Testis (tissue), 3 donors: Measurements from ENCODE around the gene KIF17. TPM values are rescaled to one million over a fixed set of nuclear protein-coding genes. Genes with fewer than 3 reads are reported as not detected.

Experiments used
- DNase-seq: peaks from one replicate; pipeline ENCODE4 v3.0.0-alpha.2; 2019
- H3K27ac ChIP-seq, 2 donors: fragments of 200-600 bp; sonication (generic); one replicate each; pipeline ENCODE4 v1.5.1; 2019
- H3K27me3 ChIP-seq: fragments of 200-600 bp; sonication (generic); one replicate; pipeline ENCODE4 v1.5.1; 2019
- H3K36me3 ChIP-seq: fragments of 200-600 bp; sonication (generic); one replicate; pipeline ENCODE4 v1.5.1; 2017; ENCODE audit warnings: low read depth; ENCODE audit errors: missing control alignments
- H3K4me1 ChIP-seq: fragments of 200-600 bp; sonication (generic); one replicate; pipeline ENCODE4 v1.5.1; 2019
- H3K4me3 ChIP-seq, 2 donors: fragments of 200-600 bp; sonication (generic); one replicate each; pipeline ENCODE4 v1.5.1; 2017 to 2019
- H3K9me3 ChIP-seq: fragments of 200-600 bp; sonication (generic); one replicate; pipeline ENCODE4 v1.5.1; 2017
- POLR2A ChIP-seq: fragments of 450-650 bp; IDR thresholded peaks from one replicate; pipeline ENCODE4 v1.6.1; 2017; ENCODE audit warnings: antibody characterized with exemption, mild to moderate bottlenecking, moderate library complexity
- WGBS, 2 donors: methylation state at CpG; one replicate each; pipeline ENCODE4 v1.1.5; 2018; 5-methylcytosine and 5-hydroxymethylcytosine counted together
- intact Hi-C: fragments of 100-400 bp; cut with DNase I; formaldehyde crosslinking; loops from one replicate; pipeline ENCODE4 v1.15.1; 2023; ENCODE audit warnings: low total_unique reads
- polyA plus RNA-seq: library from polyadenylated mRNA; stranded (reverse); fragments of 350-450 nt; fragmentation: Illumina TruSeq; extraction: RNeasy Lipid Tissue Mini Kit (QIAGEN cat#74804); gene quantifications from one replicate; pipeline ENCODE4 v1.2.3, GENCODE V29; 2014; ENCODE audit warnings: low read depth, low replicate concordance; ENCODE audit not compliant: insufficient read depth
- total RNA-seq, 2 donors: library from RNA; depleted of rRNA; stranded (reverse); fragments of >200 nt; gene quantifications; one replicate each; pipeline ENCODE4 v1.2.3, GENCODE V29; 2016
- TF ChIP-seq, protein P1 (sequence below), 3 experiments: fragments of 450-650 bp in 2 of 3; fragments of 200-600 bp in 1 of 3; sonication (generic) in 1 of 3; IDR thresholded peaks; one replicate each; pipeline ENCODE4 v1.5.1; 2016 to 2019; ENCODE audit warnings: antibody characterized with exemption in 3 of 3, mild to moderate bottlenecking in 2 of 3, moderate library complexity in 1 of 3

KIF17 gene
- total and polyA plus RNA-seq, 3 donors from 2014 or later = 36.1 to 80.2 (median 54.1) TPM

- no peaks in the 10 kb centered on the region for H3K9me3 ChIP-seq
- no peaks in the 10 kb centered on the region for H3K4me1 ChIP-seq
- no peaks in the 10 kb centered on the region for H3K27me3 ChIP-seq
- no peaks in the 10 kb centered on the region for H3K36me3 ChIP-seq
- TF ChIP-seq, protein P1, sequence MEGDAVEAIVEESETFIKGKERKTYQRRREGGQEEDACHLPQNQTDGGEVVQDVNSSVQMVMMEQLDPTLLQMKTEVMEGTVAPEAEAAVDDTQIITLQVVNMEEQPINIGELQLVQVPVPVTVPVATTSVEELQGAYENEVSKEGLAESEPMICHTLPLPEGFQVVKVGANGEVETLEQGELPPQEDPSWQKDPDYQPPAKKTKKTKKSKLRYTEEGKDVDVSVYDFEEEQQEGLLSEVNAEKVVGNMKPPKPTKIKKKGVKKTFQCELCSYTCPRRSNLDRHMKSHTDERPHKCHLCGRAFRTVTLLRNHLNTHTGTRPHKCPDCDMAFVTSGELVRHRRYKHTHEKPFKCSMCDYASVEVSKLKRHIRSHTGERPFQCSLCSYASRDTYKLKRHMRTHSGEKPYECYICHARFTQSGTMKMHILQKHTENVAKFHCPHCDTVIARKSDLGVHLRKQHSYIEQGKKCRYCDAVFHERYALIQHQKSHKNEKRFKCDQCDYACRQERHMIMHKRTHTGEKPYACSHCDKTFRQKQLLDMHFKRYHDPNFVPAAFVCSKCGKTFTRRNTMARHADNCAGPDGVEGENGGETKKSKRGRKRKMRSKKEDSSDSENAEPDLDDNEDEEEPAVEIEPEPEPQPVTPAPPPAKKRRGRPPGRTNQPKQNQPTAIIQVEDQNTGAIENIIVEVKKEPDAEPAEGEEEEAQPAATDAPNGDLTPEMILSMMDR (IDR thresholded peaks at IDR 0.05) = no peak
- no peak for TF ChIP-seq POLR2A
- DNase-seq = no peak
- whole genome bisulfite sequencing, 2 donors = 95 to 97% methylated on average over 11 to 23 of the region's 25 CpGs
- intact Hi-C loops = no loop called here
- H3K4me3 ChIP-seq = no peak overlapping the region
- no peak overlapping the region for H3K27ac ChIP-seq
Observed at GRCh38 chr1:20726118-20726911, 8.5 kb upstream of the KIF17 start.

GRCh38 chr1:20725189-20726117, 7.6 kb upstream of the KIF17 start:
- Histone ChIP-seq H3K4me3 (no peak overlapping the region), H3K27me3 (no peaks in the 10 kb centered on the region), H3K4me1 (no peaks in the 10 kb centered on the region), H3K9me3 (no peaks in the 10 kb centered on the region), H3K36me3 (no peaks in the 10 kb centered on the region), H3K27ac (no peak overlapping the region)
- WGBS, 2 donors = 79 to 86% methylated on average over 12 to 29 of the region's 29 CpGs
- no peak for TF ChIP-seq POLR2A
- TF ChIP-seq, protein P1 (IDR thresholded peaks at IDR 0.05) = no peak
- DNase-seq = no peak
- intact Hi-C loops = no loop called here

DNA sequence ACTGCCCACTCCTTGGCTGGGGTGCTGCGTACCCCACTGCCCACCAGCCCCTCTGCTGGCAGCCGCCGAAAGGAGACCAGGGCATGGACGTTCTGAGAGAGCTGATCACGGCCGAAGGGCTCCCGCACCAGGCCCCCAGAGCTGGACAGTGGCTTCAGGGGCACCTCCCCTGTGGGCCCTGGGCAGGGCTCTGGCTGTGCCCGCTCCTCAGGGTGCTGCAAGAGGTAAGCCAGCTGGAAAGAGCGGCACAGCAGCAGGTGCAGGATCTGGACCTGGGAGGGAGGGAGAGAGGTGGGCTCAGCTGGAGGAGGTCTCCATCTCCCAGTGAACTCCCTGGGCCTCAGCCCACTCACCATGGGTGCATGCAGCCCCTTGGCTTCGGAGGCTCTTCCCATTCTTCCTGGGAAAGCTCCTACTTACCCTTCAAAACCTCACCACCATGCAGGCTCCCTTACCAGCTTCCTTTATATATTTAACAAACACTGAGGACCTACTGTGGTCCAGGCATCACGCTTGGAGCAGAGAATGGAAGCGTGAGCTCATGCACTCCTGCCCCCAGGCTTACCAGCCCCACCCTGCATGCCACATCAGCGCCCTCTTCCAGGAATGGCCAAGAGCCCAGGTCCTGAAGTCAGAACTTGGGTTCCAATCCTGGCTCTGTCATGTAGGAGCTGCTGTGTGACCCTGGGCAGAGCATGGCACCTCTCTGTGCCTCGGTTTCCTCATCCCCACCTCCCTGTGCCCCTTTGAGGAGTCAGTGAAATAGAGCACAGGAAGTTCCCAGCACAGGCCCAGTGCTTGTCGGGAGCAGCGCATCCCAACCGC, 6.8 kb upstream of the KIF17 start:
- no peak for DNase-seq

More for the DNA sequence above, 6.8 kb upstream of the KIF17 start:
- 87 to 95% methylated on average over 9 to 17 of the region's 17 CpGs for WGBS, 2 donors
- intact Hi-C loops = no loop called here
- Histone ChIP-seq H3K27me3 (no peaks in the 10 kb centered on the region), H3K27ac (no peak overlapping the region), H3K36me3 (no peaks in the 10 kb centered on the region), H3K4me1 (no peaks in the 10 kb centered on the region), H3K9me3 (no peaks in the 10 kb centered on the region), H3K4me3 (no peak overlapping the region)
- TF ChIP-seq POLR2A = no peak
- TF ChIP-seq, protein P1 (IDR thresholded peaks at IDR 0.05) = no peak
